Measurements from ENCODE around the gene CCDC8.
"Not testable (repeated sequence)": the region's sequence is repeated elsewhere in the genome, so short reads cannot be mapped to it uniquely, and the experiment has no call there.

Gene CCDC8

GRCh38 chr19:46378268-46378667 is 35.1 kb downstream of the CCDC8 start:
- no peak for DNase-seq

- no peak for DNase-seq
These were observed 36.9 kb downstream of the CCDC8 start for GRCh38 chr19:46376241-46377153.

GRCh38 chr19:46375476-46376067 is 37.8 kb downstream of the CCDC8 start:
- DNase-seq = not testable (repeated sequence)

GRCh38 chr19:46374536-46375475 is 38.6 kb downstream of the CCDC8 start:
- DNase-seq = no peak

DNA sequence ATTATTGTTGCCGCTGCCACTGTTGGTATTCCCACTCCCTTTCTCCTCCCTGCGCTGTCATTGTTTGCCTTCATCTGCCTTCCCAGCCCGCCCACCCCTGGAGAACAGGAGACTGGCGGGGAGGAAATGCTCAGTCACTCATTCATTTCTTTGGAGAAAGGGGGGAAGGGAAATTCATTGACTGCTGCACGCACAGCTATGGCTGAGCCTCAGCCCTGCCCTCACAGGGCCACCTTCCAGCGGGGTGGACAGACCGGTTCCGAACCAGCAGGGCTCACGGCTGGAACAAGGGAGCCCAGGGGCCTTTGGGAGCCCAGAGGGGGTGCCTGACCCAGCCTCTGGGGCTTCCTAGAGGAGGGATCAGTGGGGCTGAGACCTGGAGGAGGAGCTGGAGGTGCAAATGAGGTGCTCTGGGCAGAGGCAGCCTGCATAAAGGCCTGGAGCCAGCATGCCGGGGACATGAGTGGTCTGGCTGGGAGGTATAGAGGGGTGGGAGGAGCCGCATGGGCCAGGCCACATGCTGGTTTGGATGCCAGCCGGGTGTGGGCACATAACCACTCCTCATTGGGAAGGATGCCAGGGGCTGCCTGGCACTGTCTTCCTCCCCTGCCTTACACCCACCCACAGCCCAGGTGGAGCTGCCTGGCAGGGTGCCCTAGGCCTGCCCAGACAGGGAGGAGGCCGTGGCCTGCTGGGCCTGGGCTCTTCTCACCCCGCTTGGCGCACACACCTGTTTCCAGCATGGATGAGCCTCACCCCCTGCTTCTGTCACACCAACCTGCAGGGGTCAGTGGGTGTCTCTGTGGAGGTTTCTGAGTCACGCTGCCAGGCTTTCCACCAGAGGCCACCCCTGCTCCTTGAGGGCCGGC is 39.6 kb downstream of the CCDC8 start:
- DNase-seq = no peak

- DNase-seq = no peak
These were observed 40.4 kb downstream of the CCDC8 start for GRCh38 chr19:46372901-46373490.

GRCh38 chr19:46371371-46371901 is 41.9 kb downstream of the CCDC8 start:
- no peak for DNase-seq

GRCh38 chr19:46369817-46370216 is 43.5 kb downstream of the CCDC8 start:
- no peak for DNase-seq

- no peak for DNase-seq
These were observed 45.2 kb downstream of the CCDC8 start for GRCh38 chr19:46368116-46368515.

DNA sequence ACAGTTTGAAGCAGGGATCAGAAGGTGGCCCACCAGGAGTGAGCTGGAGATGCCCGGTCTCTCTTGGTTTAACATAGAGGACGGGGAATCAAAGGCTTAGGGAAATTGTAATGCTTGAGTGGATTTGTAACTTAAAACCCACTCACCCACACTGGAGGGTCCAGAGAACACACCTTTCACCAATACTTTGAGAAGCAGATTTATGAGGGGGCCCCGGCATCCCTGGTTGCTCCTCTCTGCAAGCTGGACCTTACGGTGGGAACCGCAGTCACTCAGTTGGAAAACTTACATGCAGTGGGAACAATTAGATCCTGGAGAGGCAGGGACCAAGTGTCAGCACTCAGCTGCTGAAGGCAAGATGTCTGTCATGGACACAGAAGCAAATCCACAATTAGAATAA is 45.9 kb downstream of the CCDC8 start:
- no peak for DNase-seq

DNA sequence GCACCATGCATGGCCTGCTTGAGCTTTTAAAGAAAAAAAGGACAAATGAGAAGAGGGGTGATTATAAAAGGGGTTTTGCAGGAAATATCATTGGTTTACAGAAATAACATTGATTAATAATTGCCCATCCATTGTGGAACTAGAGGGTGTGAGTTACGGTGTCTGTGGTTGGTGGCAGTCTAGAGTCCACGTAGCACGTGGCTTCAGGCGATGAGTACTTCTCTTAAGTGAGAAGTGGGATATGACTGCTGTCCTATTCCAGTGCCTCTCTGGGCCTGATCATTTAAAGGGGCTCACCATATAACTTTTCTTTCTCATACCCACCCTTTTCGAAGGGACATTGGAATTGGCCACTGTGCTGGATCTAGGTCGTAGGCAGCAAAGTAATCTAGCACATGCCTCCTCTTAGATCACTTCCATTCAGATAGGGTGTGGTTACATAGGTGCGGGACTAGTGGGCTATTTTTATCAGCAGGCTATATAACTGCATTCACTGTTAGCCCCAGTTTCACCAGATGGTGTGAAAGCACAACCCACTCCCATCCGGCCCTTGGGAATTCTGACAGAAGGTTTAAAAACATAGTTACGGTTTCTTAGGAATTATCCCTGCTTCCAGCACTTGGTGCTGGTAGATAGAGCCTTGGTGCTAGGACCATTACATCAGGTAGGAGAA is 46.6 kb downstream of the CCDC8 start:
- no peak for DNase-seq

GRCh38 chr19:46365561-46365960 is 47.8 kb downstream of the CCDC8 start:
- DNase-seq = no peak

DNA sequence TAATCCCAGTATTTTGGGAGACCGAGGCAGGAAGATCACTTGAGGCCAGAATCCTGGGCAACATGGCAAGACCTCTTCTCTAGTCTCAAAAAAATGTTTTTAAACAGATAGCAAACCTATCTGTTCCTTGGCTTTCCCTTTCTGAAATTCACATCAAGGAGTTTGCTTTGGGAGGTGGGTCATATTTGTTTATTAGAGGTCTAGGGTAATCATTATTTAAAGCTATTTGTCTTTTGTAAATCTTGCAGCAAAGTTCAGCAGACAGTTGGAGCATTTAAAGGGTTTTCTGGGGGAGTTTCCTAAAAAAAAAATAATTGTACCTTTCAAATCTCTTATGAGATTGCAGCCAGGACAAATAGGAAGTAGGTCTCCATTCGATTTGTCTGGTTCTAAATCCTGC is 49.0 kb downstream of the CCDC8 start:
- DNase-seq = no peak

DNA sequence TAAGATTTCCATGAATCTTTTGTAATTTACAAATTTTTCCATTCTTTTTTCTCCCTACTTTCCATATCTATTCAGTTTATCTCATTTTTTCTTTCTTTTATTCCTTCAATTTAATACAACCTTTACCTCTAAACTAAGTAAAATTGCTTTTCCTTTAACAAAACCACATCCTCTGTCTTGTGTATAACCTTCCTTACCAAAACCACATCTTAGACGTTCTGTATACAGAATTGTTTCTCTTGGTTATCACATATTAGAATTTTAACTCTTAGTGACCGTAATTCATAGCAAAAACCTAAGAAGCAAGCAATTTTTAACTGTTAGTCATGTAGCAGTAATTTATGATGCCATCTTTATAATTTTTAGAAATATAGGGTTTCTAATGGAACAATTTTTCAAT is 51.4 kb downstream of the CCDC8 start:
- no peak for DNase-seq
